KMS-11 (cell line): ENCODE results near the gene PNPLA7.
A peak's percentile ranks its signal among the peaks of the same experiment; 100 is the strongest.

Experiments used
- H2AFZ ChIP-seq: fragments of 200-600 bp; sonication (generic); 2 replicates; pipeline ENCODE4 v1.6.1; 2016; ENCODE audit warnings: antibody characterized with exemption, mixed run types, low read depth
- H3K27ac ChIP-seq: fragments of 200-600 bp; sonication (generic); 2 replicates; pipeline ENCODE4 v1.6.1; 2016; ENCODE audit warnings: mild to moderate bottlenecking, mixed run types
- H3K27me3 ChIP-seq: fragments of 200-600 bp; sonication (generic); 2 replicates; pipeline ENCODE4 v1.6.1; 2017; ENCODE audit warnings: mild to moderate bottlenecking, low read depth, mixed run types, moderate library complexity; ENCODE audit not compliant: insufficient read depth
- H3K36me3 ChIP-seq: fragments of 200-600 bp; sonication (generic); 2 replicates; pipeline ENCODE4 v1.6.1; 2017; ENCODE audit warnings: mild to moderate bottlenecking, mixed run types; ENCODE audit not compliant: insufficient read depth
- H3K4me1 ChIP-seq: fragments of 200-600 bp; sonication (generic); 2 replicates; pipeline ENCODE4 v1.6.1; 2016; ENCODE audit warnings: mild to moderate bottlenecking, low read depth, mixed run types; ENCODE audit not compliant: poor library complexity, severe bottlenecking
- H3K4me2 ChIP-seq: fragments of 200-600 bp; sonication (generic); 2 replicates; pipeline ENCODE4 v1.7.0; 2016; ENCODE audit warnings: mild to moderate bottlenecking, mixed run types
- H3K4me3 ChIP-seq: fragments of 200-600 bp; sonication (generic); IDR thresholded peaks from 2 replicates; pipeline ENCODE4 v1.6.1; 2017; ENCODE audit warnings: low read depth, low read length, mixed read lengths; ENCODE audit not compliant: insufficient read depth
- H3K79me2 ChIP-seq: fragments of 200-600 bp; sonication (generic); 2 replicates; pipeline ENCODE4 v1.6.1; 2016; ENCODE audit warnings: low read depth, mixed run types; ENCODE audit not compliant: insufficient read depth
- H3K9ac ChIP-seq: fragments of 200-600 bp; sonication (generic); 2 replicates; pipeline ENCODE4 v1.6.1; 2016; ENCODE audit warnings: mild to moderate bottlenecking, mixed run types
- H4K20me1 ChIP-seq: fragments of 200-600 bp; sonication (generic); 2 replicates; pipeline ENCODE4 v1.6.1; 2016; ENCODE audit warnings: mild to moderate bottlenecking, mixed run types; ENCODE audit not compliant: insufficient read depth
- CTCF ChIP-seq: fragments of 200-600 bp; sonication (generic); conservative IDR thresholded peaks from 2 replicates; pipeline ENCODE4 v1.6.1; 2017; ENCODE audit warnings: low read depth, mild to moderate bottlenecking, antibody characterized with exemption, low read length, moderate library complexity, mixed read lengths

The PNPLA7 gene

GRCh38 chr9:137461663-137462395 lies 88.4 kb downstream of the PNPLA7 start:
- Histone ChIP-seq H2AFZ (no peak overlapping the region), H3K4me3 (no peak overlapping the region), H3K4me2 (no peak overlapping the region)

GRCh38 chr9:137461316-137461662 lies 88.9 kb downstream of the PNPLA7 start:
- H3K4me2 ChIP-seq = no peak overlapping the region
- no peak overlapping the region for H2AFZ ChIP-seq
- TF ChIP-seq CTCF = no peak

More at GRCh38 chr9:137461663-137462395, 88.4 kb downstream of the PNPLA7 start:
- Histone ChIP-seq H3K79me2 (no peaks in the 10 kb centered on the region), H3K36me3 (no peaks in the 10 kb centered on the region), H3K4me1 (peaks cover 11% of the 10 kb centered on the region), H3K27ac (no peak overlapping the region), H3K9ac (no peak overlapping the region), H4K20me1 (no peaks in the 10 kb centered on the region), H3K27me3 (no peaks in the 10 kb centered on the region)
- no peak for TF ChIP-seq CTCF

GRCh38 chr9:137460363-137461315 lies 89.6 kb downstream of the PNPLA7 start:
- no peak overlapping the region; the same call in 1 of the 2 replicates for H3K4me2 ChIP-seq
- H3K4me3 ChIP-seq = no peak overlapping the region
- H3K9ac ChIP-seq = no peak overlapping the region
- no peaks in the 10 kb centered on the region for H4K20me1 ChIP-seq
- peaks cover 11% of the 10 kb centered on the region for H3K4me1 ChIP-seq
- no peak for TF ChIP-seq CTCF
- H3K27ac ChIP-seq = no peak overlapping the region
- H3K79me2 ChIP-seq = no peaks in the 10 kb centered on the region
- no peaks in the 10 kb centered on the region for H3K36me3 ChIP-seq
- no peak overlapping the region for H2AFZ ChIP-seq
- H3K27me3 ChIP-seq = no peaks in the 10 kb centered on the region

More at GRCh38 chr9:137461316-137461662, 88.9 kb downstream of the PNPLA7 start:
- no peak overlapping the region for H3K9ac ChIP-seq
- no peaks in the 10 kb centered on the region for H4K20me1 ChIP-seq
- H3K4me3 ChIP-seq = no peak overlapping the region
- no peak overlapping the region for H3K27ac ChIP-seq
- H3K27me3 ChIP-seq = no peaks in the 10 kb centered on the region
- H3K79me2 ChIP-seq = no peaks in the 10 kb centered on the region
- H3K36me3 ChIP-seq = no peaks in the 10 kb centered on the region
- H3K4me1 ChIP-seq = peaks cover 11% of the 10 kb centered on the region

- H2AFZ ChIP-seq = peak overlapping the region; percentile 64
- no peaks in the 10 kb centered on the region for H3K79me2 ChIP-seq
- TF ChIP-seq CTCF = no peak
- H4K20me1 ChIP-seq = no peaks in the 10 kb centered on the region
- peak overlapping the region; percentile 71; the same call in 1 of the 2 replicates for H3K9ac ChIP-seq
- H3K27me3 ChIP-seq = no peaks in the 10 kb centered on the region
- H3K36me3 ChIP-seq = no peaks in the 10 kb centered on the region
- H3K4me1 ChIP-seq = peaks cover 11% of the 10 kb centered on the region
- peak overlapping the region; percentile 13 for H3K27ac ChIP-seq
- H3K4me2 ChIP-seq = peak overlapping the region; percentile 33
- no peak overlapping the region for H3K4me3 ChIP-seq
These were observed 90.4 kb downstream of the PNPLA7 start for GRCh38 chr9:137459601-137460362.
